Nephron progenitor cell (in vitro differentiated cells): ENCODE measurements around the gene PALLD.

Experiments used
- DNase-seq: peaks from one replicate; pipeline ENCODE4 v3.0.0; 2021
- H3K27ac Mint-ChIP-seq: 2 replicates; pipeline ENCODE4 v1.8.0; 2021; ENCODE audit warnings: mild to moderate bottlenecking, moderate library complexity, mixed read lengths
- H3K27me3 Mint-ChIP-seq: 2 replicates; pipeline ENCODE4 v1.8.0; 2021; ENCODE audit warnings: mild to moderate bottlenecking, low read depth, mixed read lengths; ENCODE audit not compliant: poor library complexity
- H3K36me3 Mint-ChIP-seq: 2 replicates; pipeline ENCODE4 v1.8.0; 2021; ENCODE audit warnings: low read depth, mixed read lengths
- H3K4me1 Mint-ChIP-seq: 2 replicates; pipeline ENCODE4 v1.8.0; 2021; ENCODE audit warnings: mixed read lengths
- H3K4me3 Mint-ChIP-seq: 2 replicates; pipeline ENCODE4 v1.8.0; 2021; ENCODE audit warnings: mild to moderate bottlenecking, moderate library complexity, mixed read lengths
- H3K9me3 Mint-ChIP-seq: 2 replicates; pipeline ENCODE4 v1.8.0; 2021; ENCODE audit warnings: mild to moderate bottlenecking, moderate library complexity, mixed read lengths
- TF ChIP-seq, protein P1 (sequence below): fragments of 200-600 bp; sonication (generic); IDR thresholded peaks from 2 replicates; pipeline ENCODE4 v1.5.0; 2021; ENCODE audit warnings: antibody characterized with exemption

PALLD gene

DNA sequence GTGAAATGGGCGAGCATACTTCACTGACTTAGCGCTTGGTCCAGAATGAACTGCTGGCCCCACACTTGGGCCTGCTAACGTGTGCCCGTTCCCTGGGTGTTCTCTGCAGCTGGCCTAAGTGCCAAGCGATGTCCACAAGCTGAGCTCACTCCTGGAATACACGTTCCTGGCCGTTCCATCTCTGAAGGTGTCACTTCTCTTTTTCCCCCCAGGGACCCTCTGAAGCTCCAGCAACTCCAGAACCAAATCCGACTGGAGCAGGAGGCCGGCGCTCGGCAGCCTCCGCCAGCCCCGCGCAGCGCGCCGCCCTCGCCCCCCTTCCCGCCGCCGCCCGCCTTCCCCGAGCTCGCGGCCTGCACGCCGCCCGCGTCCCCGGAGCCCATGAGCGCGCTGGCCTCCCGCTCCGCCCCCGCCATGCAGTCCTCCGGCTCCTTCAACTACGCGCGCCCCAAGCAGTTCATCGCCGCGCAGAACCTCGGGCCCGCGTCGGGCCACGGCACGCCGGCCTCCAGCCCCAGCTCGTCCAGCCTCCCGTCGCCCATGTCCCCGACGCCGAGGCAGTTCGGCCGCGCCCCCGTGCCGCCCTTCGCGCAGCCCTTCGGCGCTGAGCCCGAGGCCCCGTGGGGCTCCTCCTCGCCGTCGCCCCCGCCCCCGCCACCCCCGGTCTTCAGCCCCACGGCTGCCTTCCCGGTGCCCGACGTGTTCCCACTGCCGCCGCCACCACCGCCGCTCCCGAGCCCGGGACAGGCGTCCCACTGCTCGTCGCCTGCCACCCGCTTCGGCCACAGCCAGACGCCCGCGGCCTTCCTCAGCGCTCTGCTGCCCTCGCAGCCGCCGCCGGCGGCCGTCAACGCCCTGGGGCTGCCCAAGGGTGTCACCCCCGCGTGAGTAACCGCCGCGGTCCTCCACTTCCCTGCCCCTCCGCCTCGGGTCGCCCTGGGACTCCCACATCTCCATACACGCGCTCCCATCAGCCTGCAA is 380.9 kb downstream of the PALLD start:
- DNase-seq, result peak; percentile 77

DNA sequence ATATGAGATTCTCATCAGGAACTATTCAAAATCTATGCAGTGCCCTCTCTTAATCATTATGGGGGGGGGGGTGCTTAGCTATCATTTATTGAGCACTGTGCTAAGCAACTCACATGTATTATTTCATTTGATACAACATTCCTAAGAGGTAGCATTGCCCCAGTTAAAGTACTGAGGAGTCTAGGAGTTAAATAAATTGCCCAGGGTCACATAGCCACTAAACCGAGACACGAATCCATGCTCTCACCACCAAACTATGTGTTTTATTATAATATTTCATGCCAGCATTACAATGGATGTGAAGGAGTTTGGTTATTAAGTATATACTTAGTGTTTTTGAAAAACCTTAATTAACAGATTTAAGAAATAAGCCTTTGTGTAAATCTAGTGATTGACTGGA is 381.8 kb downstream of the PALLD start:
- H3K36me3 Mint-ChIP-seq, result peaks cover 43% of the 10 kb centered on the region
- H3K9me3 Mint-ChIP-seq, result no peaks in the 10 kb centered on the region
- peak overlapping the region; percentile 79 for H3K4me3 Mint-ChIP-seq
- H3K27me3 Mint-ChIP-seq, result no peaks in the 10 kb centered on the region
- peaks cover 57% of the 10 kb centered on the region for H3K4me1 Mint-ChIP-seq
- DNase-seq, result no peak
- H3K27ac Mint-ChIP-seq, result no peak overlapping the region
- TF ChIP-seq, protein P1, sequence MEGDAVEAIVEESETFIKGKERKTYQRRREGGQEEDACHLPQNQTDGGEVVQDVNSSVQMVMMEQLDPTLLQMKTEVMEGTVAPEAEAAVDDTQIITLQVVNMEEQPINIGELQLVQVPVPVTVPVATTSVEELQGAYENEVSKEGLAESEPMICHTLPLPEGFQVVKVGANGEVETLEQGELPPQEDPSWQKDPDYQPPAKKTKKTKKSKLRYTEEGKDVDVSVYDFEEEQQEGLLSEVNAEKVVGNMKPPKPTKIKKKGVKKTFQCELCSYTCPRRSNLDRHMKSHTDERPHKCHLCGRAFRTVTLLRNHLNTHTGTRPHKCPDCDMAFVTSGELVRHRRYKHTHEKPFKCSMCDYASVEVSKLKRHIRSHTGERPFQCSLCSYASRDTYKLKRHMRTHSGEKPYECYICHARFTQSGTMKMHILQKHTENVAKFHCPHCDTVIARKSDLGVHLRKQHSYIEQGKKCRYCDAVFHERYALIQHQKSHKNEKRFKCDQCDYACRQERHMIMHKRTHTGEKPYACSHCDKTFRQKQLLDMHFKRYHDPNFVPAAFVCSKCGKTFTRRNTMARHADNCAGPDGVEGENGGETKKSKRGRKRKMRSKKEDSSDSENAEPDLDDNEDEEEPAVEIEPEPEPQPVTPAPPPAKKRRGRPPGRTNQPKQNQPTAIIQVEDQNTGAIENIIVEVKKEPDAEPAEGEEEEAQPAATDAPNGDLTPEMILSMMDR, result no peak

More for the DNA sequence above, 380.9 kb downstream of the PALLD start:
- Mint-ChIP-seq H3K4me3 (peak overlapping the region; percentile 79), H3K4me1 (peaks cover 57% of the 10 kb centered on the region), H3K27me3 (no peaks in the 10 kb centered on the region), H3K36me3 (peaks cover 41% of the 10 kb centered on the region), H3K27ac (no peak overlapping the region), H3K9me3 (no peaks in the 10 kb centered on the region)
- TF ChIP-seq, protein P1, result no peak

DNA sequence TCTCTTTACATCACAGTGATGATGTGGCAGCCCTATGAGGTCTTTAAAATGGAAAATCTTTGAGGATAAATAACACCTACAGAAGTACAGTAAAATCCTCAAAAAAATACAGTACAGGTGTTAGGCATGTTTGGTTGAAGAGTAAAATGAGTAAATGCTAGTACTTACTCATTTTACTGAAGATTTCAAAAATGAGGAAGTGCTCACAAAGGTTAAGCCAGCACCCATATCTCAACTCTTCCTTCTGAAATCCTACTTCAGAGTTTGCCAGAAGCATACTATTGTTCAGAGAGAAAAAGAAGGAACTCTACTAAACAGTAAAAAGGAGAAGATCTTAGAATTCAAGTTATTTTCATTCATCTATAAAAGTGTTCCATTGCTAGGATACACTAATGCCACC is 382.3 kb downstream of the PALLD start:
- H3K27ac Mint-ChIP-seq, result peak overlapping the region; percentile 34
- H3K9me3 Mint-ChIP-seq, result no peaks in the 10 kb centered on the region
- no peak for DNase-seq
- H3K4me3 Mint-ChIP-seq, result no peak overlapping the region
- H3K27me3 Mint-ChIP-seq, result no peaks in the 10 kb centered on the region
- peaks cover 43% of the 10 kb centered on the region for H3K36me3 Mint-ChIP-seq
- H3K4me1 Mint-ChIP-seq, result peaks cover 57% of the 10 kb centered on the region
- TF ChIP-seq, protein P1, result no peak

DNA sequence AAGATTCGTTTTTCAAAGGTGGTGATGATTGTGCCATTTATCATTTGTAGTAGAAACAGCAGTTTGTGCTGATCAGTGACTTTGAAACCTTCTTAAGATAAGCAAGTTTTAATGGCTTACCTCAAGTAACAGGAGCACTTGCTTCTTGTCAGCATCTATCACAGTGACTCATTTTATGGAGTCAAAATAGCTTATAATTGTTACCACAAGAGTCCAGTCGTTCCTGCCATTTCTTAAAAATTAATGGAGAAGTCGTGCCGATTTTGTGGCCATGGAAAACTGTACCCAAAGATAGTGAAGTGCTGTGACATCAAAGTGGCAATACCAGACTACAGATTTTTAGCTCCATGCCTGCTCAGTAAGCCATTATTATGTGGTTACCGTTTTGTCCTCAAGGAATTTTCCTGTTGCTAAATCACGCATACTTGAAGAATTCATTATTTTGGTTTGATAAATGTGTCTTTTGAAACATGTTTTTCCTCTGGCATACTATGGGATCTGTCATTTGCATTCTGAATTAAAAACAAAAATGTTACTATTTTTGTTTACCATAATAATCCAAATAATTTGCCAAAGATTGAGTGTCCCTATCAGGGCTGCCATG is 383.3 kb downstream of the PALLD start:
- H3K27ac Mint-ChIP-seq, result no peak overlapping the region

DNA sequence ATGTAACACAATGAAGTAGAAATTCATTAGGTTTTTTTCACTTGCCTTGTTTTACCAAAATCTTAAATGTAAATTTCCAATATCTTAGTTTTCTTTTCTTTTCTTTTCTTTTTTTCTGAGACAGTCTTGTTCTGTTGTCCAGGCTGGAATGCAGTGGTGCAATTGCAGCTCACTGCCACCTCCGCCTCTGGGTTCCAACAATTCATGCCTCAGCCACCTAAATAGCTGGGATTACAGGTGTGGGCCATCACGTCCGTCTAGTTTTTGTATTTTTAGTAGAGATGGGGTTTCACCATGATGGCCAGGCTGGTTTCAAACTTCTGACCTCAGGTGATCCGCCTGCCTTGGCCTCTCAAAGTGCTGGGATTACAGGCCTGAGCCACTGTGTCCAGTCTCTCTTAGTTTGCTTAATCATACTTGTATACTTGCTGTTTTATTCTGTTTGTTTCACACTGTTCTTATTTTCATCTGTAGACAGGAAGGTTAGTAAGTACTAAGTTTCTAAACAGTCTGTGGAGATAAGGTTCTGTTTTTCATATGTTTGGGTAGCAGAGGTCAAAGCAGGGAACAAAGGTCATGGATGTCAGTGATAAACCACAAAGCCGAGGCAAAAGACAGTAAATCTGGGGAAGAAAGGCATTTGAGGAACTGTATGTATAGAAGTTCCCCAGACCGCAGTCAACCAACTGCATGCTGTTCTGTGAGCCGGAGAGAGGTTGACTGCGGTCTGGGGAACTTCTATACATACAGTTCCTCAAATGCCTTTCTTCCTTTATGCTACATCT is 384.2 kb downstream of the PALLD start:
- no peaks in the 10 kb centered on the region for H3K27me3 Mint-ChIP-seq
- DNase-seq, result no peak
- TF ChIP-seq, protein P1, result no peak
- H3K36me3 Mint-ChIP-seq, result peaks cover 54% of the 10 kb centered on the region
- peaks cover 53% of the 10 kb centered on the region for H3K4me1 Mint-ChIP-seq
- H3K27ac Mint-ChIP-seq, result peak overlapping the region; percentile 79
- no peak overlapping the region for H3K4me3 Mint-ChIP-seq
- no peaks in the 10 kb centered on the region for H3K9me3 Mint-ChIP-seq

More for the DNA sequence above, 383.3 kb downstream of the PALLD start:
- Mint-ChIP-seq H3K27me3 (no peaks in the 10 kb centered on the region), H3K4me1 (peaks cover 57% of the 10 kb centered on the region), H3K9me3 (no peaks in the 10 kb centered on the region), H3K4me3 (no peak overlapping the region), H3K36me3 (peaks cover 46% of the 10 kb centered on the region)
- TF ChIP-seq, protein P1, result no peak
- no peak for DNase-seq
